AG09309 (cell line): ENCODE data around the gene PEX16.

ENCODE experiments used
- DNase-seq: peaks from one replicate; pipeline ENCODE4 v3.0.0-alpha.2; 2010; ENCODE audit warnings: low read depth
- H3K4me3 ChIP-seq: 2 replicates; pipeline ENCODE4 v1.5.1; 2011; ENCODE audit warnings: mild to moderate bottlenecking, low read depth, low read length, moderate library complexity; ENCODE audit not compliant: control insufficient read depth
- CTCF ChIP-seq: IDR thresholded peaks from 2 replicates; pipeline ENCODE4 v1.5.1; 2011; ENCODE audit warnings: mild to moderate bottlenecking, low read depth, low read length, inconsistent platforms; ENCODE audit not compliant: insufficient read depth, control insufficient read depth; ENCODE audit errors: missing control alignments

Gene PEX16

DNA sequence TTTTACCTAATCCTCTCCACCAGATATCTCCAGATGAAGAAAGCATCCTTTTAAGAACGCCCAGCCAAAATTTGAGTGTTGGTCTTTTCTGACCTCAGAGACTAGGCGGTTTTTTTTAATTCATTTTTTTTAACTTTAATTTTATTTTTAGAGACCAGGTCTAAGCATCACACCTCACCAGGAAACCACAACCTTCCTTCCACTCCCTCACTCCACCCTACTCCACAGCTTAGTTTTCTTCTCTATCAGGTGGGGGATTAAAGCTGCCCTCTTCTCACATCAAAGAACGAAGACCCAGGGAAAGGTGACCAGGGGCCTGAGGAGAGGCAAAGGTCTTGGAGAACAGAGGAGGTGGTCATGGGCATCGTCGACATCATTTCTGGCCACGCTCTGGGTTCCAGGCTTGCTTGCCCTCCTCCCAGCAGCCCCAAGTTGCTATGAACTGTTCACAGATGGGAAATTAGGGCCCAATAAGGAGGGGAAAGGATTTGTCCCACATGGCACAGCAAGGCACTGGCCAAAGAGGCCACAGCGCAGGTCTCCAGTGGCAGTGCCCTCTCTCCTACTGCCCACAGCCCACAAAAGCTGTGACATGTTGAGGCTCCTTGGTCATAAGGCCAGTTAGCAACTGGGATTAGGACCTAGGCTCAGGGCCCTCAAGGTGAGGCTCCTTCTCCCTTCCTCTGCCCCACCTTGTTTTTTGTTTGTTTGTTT, 1.4 kb upstream of the PEX16 start:
- H3K4me3 ChIP-seq, result peak overlapping the region; percentile 90
- no peak for TF ChIP-seq CTCF
- DNase-seq, result no peak

DNA sequence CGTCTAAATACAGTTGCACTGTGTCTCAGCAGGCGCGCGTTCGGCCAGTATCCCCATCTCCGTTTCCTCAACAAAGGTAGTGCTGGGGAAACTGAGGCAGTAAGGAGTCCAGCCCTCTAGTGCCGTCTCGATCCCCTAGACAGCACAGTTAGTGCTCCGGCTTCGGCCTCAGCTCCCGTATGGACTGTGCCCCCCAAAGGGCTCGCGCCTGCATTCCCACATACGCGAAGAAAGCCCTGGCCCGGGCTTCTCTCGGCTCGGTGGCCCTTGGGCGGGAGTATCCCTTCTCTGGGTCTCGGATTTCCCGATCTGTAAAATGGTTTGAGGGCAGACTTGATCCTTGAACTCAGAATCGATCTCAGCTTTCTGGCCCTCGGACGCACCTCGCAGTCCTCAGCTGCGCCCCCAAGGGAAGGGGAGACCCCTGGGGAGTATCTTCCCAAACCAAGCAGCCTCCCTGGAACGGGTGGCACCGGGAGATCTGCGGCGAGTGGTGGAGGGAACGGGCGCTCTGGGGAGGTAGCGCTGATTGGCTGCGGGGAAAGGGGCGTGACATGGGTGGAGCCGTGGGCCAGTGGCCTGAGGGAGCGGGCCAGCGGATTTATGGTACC, 759 bp upstream of the PEX16 start:
- H3K4me3 ChIP-seq, result peak overlapping the region; percentile 90
- no peak for TF ChIP-seq CTCF
- DNase-seq, result peak; percentile 11

DNA sequence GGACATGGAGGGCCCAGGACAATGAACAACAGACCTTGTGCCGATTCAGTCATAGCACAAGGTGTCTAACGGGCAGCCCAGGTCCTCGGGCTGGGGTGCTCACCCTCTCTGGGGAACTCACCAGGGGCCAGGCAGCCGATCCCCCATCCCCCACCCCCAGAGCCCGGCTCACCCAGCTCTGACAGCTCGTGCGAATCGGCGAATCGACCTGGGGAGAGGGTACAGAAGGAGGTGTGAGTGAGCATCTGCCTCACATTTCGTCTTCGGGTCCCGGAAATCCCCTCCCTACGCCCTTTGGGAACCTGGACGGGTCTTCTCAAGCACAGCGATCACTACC, 423 bp downstream of the PEX16 start:
- no peak for TF ChIP-seq CTCF
- peak overlapping the region; percentile 90 for H3K4me3 ChIP-seq
- DNase-seq, result no peak

- no peak overlapping the region for H3K4me3 ChIP-seq
- no peak for DNase-seq
- no peak for TF ChIP-seq CTCF
These were observed 2.2 kb downstream of the PEX16 start for GRCh38 chr11:45915446-45915845.

DNA sequence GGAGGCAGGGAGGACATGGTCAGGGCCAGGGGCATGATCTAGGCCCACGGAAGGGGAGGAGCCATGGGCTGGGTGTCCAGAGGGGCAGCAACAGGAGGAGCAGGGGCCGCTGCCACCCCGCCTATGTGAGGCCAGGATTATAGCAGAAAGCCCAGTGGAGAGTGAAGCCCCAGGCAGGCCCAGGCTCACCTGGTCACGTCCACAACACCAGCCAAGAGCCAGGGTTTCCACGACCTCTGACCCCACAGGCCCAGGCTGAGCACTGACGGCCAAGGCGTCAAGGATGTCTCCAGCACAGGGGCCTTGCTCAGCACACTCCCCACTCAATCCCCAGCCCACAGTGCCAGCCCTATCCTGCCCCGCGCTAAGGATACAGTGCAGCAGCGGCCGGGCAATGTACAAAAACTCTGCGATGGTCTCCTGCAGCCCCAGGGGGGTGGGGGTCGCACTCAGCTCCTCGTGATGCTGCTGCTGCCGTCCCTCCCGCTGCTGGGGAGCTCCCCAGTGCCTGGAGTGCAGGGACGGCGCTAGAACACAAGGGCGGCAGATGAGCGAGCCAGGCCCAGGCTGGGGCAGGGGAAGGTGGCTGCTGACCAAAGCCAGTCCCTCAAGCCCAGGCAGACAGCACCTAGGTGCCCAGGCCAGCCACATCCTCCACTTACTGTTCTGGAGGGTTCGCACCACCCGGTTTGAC, 3.6 kb downstream of the PEX16 start:
- H3K4me3 ChIP-seq, result no peak overlapping the region

DNA sequence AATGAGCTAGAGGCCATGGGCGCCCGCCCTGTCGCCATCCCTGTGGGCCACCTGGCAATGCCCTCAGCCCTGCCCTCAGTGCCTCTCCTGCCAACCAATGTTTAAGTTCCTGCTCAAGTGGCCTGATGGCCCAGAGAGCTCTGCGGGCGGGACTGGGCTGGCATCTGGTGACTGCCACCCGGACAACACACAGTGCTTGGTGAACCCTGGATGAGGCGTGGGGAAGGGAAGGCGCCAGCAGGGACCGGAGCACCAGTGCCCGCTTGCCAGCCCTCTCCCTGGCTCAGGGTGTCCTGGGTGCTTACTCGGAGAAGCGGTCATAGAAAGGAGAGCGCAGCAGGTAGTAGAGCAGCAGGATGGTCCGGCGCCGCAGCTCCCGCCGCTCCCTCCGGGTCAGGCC, 4.2 kb downstream of the PEX16 start:
- no peak for TF ChIP-seq CTCF
- no peak for DNase-seq
- H3K4me3 ChIP-seq, result no peak overlapping the region

More for the DNA sequence above, 3.6 kb downstream of the PEX16 start:
- no peak for TF ChIP-seq CTCF
- no peak for DNase-seq

DNA sequence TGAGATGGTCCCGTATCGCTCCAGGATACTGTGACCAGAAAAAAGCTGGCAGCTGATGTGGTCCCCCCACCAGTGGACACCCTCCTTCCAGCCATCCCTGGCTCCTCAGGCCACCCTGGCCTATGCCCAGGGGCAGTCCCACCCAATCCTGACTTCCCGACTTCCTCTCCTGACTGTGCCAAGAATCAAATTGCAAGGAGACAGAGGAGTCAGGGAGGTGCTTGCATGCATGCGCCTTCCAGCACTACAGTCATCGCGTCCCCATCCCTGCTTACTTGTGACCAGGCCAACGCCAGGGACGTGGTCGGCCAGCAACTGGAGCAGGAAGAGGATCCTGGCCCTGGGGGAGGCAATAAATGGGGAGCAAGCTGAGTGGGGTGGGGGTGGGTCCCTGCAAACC, 7.1 kb downstream of the PEX16 start:
- TF ChIP-seq CTCF, result no peak
- H3K4me3 ChIP-seq, result no peak overlapping the region
- no peak for DNase-seq
